ENCODE measurements around the gene PARD6B. TPM values are rescaled to one million over a fixed set of nuclear protein-coding genes. Genes with fewer than 3 reads are reported as not detected.
"Not testable (repeated sequence)": the region's sequence is repeated elsewhere in the genome, so short reads cannot be mapped to it uniquely, and the experiment has no call there.

The PARD6B gene
- total RNA-seq, 1 donor from 2014 or later: 45.7 TPM

- peaks cover 15% of the 10 kb centered on the region for H3K4me1 Mint-ChIP-seq
- H3K4me3 Mint-ChIP-seq: no peak overlapping the region
- Histone ChIP-seq H3K4me1 (peaks cover 5% of the 10 kb centered on the region), H3F3A (ENCODE audit: low read depth) (no peaks in the 10 kb centered on the region), H3K27ac (no peak overlapping the region), H3K9me3 (ENCODE audit: low read depth) (no peaks in the 10 kb centered on the region), H3K4me3 (no peak overlapping the region), H3K9ac (no peak overlapping the region), H3K36me3 (no peaks in the 10 kb centered on the region), H2AFZ (replicated peaks) (no peak overlapping the region), H3K79me2 (ENCODE audit: low read depth) (no peaks in the 10 kb centered on the region), H3K27me3 (no peaks in the 10 kb centered on the region), H3K4me2 (no peak overlapping the region), H4K20me1 (ENCODE audit: low read depth) (no peaks in the 10 kb centered on the region)
- no peaks in the 10 kb centered on the region for H3K36me3 Mint-ChIP-seq
- H3K27ac Mint-ChIP-seq: peak overlapping the region; percentile 53
- no peaks in the 10 kb centered on the region for H3K9me3 Mint-ChIP-seq
- no peak for DNase-seq (ENCODE audit: low spot score)
- H3K27me3 Mint-ChIP-seq (ENCODE audit: insufficient read depth, low read depth): peaks cover 2% of the 10 kb centered on the region
- TF ChIP-seq EZH2phosphoT487 (IDR thresholded peaks at IDR 0.05): no peak
These were observed 28.3 kb downstream of the PARD6B start for GRCh38 chr20:50759678-50760077.

DNA sequence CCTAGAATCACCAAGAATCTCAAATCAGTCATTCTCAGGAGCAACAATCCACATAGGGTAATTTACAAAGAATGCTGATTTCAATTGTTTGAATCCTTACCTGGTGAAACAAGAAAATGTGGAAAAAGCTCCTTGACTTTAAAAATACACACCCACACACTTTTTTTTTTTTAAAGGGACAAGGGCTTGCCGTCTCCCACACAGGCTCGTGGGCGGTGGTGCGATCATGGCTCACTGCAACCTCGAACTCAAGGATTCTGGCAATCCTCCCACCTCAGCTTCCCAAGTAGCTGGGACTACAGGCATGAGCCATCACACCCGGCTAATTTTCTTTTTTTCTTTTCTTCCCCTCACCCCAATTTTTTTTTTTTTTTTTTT lies 30.7 kb downstream of the PARD6B start:
- H3K27me3 ChIP-seq: no peaks in the 10 kb centered on the region
- no peaks in the 10 kb centered on the region for H3K79me2 ChIP-seq (ENCODE audit: low read depth)
- no peak overlapping the region for H3K4me2 ChIP-seq
- no peaks in the 10 kb centered on the region for H3K36me3 Mint-ChIP-seq
- no peaks in the 10 kb centered on the region for H3K36me3 ChIP-seq
- H4K20me1 ChIP-seq (ENCODE audit: low read depth): no peaks in the 10 kb centered on the region
- H3K4me3 Mint-ChIP-seq: no peak overlapping the region
- no peak overlapping the region for H3K4me3 ChIP-seq
- H3K27ac ChIP-seq: no peak overlapping the region
- peaks cover 22% of the 10 kb centered on the region for H3K4me1 Mint-ChIP-seq
- H3F3A ChIP-seq (ENCODE audit: low read depth): peaks cover 7% of the 10 kb centered on the region
- H2AFZ ChIP-seq (replicated peaks): no peak overlapping the region
- peaks cover 9% of the 10 kb centered on the region for H3K4me1 ChIP-seq
- H3K9ac ChIP-seq: no peak overlapping the region
- no peaks in the 10 kb centered on the region for H3K9me3 ChIP-seq (ENCODE audit: low read depth)
- H3K27ac Mint-ChIP-seq: peak overlapping the region; percentile 43
- peaks cover 2% of the 10 kb centered on the region for H3K27me3 Mint-ChIP-seq (ENCODE audit: insufficient read depth, low read depth)
- DNase-seq (ENCODE audit: low spot score): no peak
- no peaks in the 10 kb centered on the region for H3K9me3 Mint-ChIP-seq
- no peak for TF ChIP-seq EZH2 (IDR thresholded peaks at IDR 0.05)
- TF ChIP-seq, protein P1, sequence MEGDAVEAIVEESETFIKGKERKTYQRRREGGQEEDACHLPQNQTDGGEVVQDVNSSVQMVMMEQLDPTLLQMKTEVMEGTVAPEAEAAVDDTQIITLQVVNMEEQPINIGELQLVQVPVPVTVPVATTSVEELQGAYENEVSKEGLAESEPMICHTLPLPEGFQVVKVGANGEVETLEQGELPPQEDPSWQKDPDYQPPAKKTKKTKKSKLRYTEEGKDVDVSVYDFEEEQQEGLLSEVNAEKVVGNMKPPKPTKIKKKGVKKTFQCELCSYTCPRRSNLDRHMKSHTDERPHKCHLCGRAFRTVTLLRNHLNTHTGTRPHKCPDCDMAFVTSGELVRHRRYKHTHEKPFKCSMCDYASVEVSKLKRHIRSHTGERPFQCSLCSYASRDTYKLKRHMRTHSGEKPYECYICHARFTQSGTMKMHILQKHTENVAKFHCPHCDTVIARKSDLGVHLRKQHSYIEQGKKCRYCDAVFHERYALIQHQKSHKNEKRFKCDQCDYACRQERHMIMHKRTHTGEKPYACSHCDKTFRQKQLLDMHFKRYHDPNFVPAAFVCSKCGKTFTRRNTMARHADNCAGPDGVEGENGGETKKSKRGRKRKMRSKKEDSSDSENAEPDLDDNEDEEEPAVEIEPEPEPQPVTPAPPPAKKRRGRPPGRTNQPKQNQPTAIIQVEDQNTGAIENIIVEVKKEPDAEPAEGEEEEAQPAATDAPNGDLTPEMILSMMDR (IDR thresholded peaks at IDR 0.05): no peak
- no peak for TF ChIP-seq EZH2phosphoT487 (IDR thresholded peaks at IDR 0.05)

- no peak overlapping the region for H3K4me2 ChIP-seq
- no peak overlapping the region for H3K27ac ChIP-seq
- H3F3A ChIP-seq (ENCODE audit: low read depth): peaks cover 7% of the 10 kb centered on the region
- no peaks in the 10 kb centered on the region for H4K20me1 ChIP-seq (ENCODE audit: low read depth)
- H3K4me3 ChIP-seq: no peak overlapping the region
- no peak for TF ChIP-seq EZH2 (IDR thresholded peaks at IDR 0.05)
- no peak for TF ChIP-seq EZH2phosphoT487 (IDR thresholded peaks at IDR 0.05)
- TF ChIP-seq, protein P1 (IDR thresholded peaks at IDR 0.05): no peak
- Mint-ChIP-seq H3K27me3 (ENCODE audit: insufficient read depth, low read depth) (peaks cover 2% of the 10 kb centered on the region), H3K9me3 (no peaks in the 10 kb centered on the region), H3K27ac (peak overlapping the region; percentile 72), H3K4me1 (peaks cover 27% of the 10 kb centered on the region), H3K4me3 (no peak overlapping the region), H3K36me3 (no peaks in the 10 kb centered on the region)
- H3K36me3 ChIP-seq: no peaks in the 10 kb centered on the region
- no peak overlapping the region for H2AFZ ChIP-seq (replicated peaks)
- no peak overlapping the region for H3K9ac ChIP-seq
- H3K9me3 ChIP-seq (ENCODE audit: low read depth): no peaks in the 10 kb centered on the region
- no peaks in the 10 kb centered on the region for H3K27me3 ChIP-seq
- no peak for DNase-seq (ENCODE audit: low spot score)
- no peaks in the 10 kb centered on the region for H3K79me2 ChIP-seq (ENCODE audit: low read depth)
- H3K4me1 ChIP-seq: peaks cover 13% of the 10 kb centered on the region
These were observed 31.2 kb downstream of the PARD6B start for GRCh38 chr20:50762435-50763220.

DNA sequence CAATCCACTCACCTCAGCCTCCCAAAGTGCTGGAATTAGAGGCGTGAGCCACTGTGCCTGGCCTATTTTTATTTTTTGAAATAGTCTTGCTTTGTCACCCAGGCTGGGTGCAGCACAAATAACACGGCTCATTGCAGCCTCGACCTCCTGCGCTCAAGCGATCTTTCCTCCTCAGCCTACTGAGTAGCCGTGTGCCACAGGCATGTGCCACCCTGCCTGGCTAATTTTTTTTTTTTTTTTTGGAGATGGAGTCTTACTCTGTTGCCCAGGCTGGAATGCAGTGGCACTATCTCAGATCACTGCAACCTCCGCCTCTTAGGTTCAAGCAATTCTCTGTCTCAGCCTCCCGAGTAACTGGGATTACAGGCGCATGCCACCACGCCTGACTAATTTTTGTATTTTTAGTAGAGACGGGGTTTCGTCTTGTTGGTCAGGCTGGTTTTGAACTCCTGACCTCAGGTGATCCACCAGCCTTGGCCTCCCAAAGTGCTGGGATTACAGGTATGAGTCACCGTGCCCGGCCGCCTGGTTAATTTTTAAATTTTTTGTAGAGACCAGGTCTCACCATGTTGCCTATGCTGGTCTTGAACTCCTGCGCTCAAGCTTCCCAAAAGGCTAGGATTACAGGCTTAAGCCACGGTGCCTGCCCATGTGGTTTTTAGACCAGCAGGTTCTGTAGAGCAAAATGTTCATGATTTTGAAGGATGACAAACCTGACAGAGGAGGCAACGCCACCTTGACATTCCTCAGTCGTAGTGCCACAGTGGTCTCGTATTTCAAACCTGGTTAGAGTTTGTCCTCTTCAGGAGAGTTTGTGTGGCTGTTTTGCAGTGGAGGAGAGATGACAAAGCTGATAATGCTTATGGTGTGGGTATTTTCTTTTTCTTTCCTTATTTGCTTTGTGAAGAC lies 32.4 kb downstream of the PARD6B start:
- not testable (repeated sequence) for H3K27me3 Mint-ChIP-seq (ENCODE audit: insufficient read depth, low read depth); H3K36me3 Mint-ChIP-seq; DNase-seq (ENCODE audit: low spot score); H3K36me3 ChIP-seq; H3K27me3 ChIP-seq; H3K4me2 ChIP-seq; H3K9me3 Mint-ChIP-seq; H3K4me3 ChIP-seq; H3K27ac Mint-ChIP-seq; H3K79me2 ChIP-seq (ENCODE audit: low read depth); H3K27ac ChIP-seq; H3F3A ChIP-seq (ENCODE audit: low read depth); H2AFZ ChIP-seq (replicated peaks); H3K9me3 ChIP-seq (ENCODE audit: low read depth); H4K20me1 ChIP-seq (ENCODE audit: low read depth); H3K9ac ChIP-seq; H3K4me3 Mint-ChIP-seq
- H3K4me1 ChIP-seq: peaks cover 13% of the 10 kb centered on the region
- peaks cover 31% of the 10 kb centered on the region for H3K4me1 Mint-ChIP-seq

- not testable (repeated sequence) for H3K9me3 ChIP-seq (ENCODE audit: low read depth); H3K36me3 Mint-ChIP-seq; DNase-seq (ENCODE audit: low spot score); H3K4me3 ChIP-seq; H3K36me3 ChIP-seq; H4K20me1 ChIP-seq (ENCODE audit: low read depth); H3K27me3 ChIP-seq; H2AFZ ChIP-seq (replicated peaks); H3F3A ChIP-seq (ENCODE audit: low read depth); H3K27ac ChIP-seq; H3K79me2 ChIP-seq (ENCODE audit: low read depth); H3K9ac ChIP-seq; H3K4me2 ChIP-seq; H3K4me3 Mint-ChIP-seq; H3K27ac Mint-ChIP-seq; H3K9me3 Mint-ChIP-seq; H3K27me3 Mint-ChIP-seq (ENCODE audit: insufficient read depth, low read depth)
- peaks cover 13% of the 10 kb centered on the region for H3K4me1 ChIP-seq
- H3K4me1 Mint-ChIP-seq: peaks cover 31% of the 10 kb centered on the region
These were observed 33.9 kb downstream of the PARD6B start for GRCh38 chr20:50765251-50765650.
